ENCODE results near the gene WDR55. TPM values are rescaled to one million over a fixed set of nuclear protein-coding genes. Genes with fewer than 3 reads are reported as not detected.

WDR55 gene
- total RNA-seq, 3 donors from 2014 or later, result 20.0 to 25.6 (median 25.3) TPM

- no peak overlapping the region for H3K4me3 ChIP-seq
- H3K27ac ChIP-seq, result no peak overlapping the region
- peaks cover 6% of the 10 kb centered on the region for H3K36me3 ChIP-seq
- intact Hi-C loops (cut with DNase I; ENCODE audit: low total_unique reads), result no loop called here
- TF ChIP-seq POLR2AphosphoS5 (IDR thresholded peaks at IDR 0.05), result no peak
- H3K4me1 ChIP-seq, result no peaks in the 10 kb centered on the region
- no peaks in the 10 kb centered on the region for H3K27me3 ChIP-seq
- no peaks in the 10 kb centered on the region for H3K9me3 ChIP-seq
- DNase-seq (ENCODE audit: low spot score in 2 of 2), result no peak
Measured at GRCh38 chr5:140674629-140675028, 9.9 kb downstream of the WDR55 start.

GRCh38 chr5:140677947-140678346 is 13.2 kb downstream of the WDR55 start:
- intact Hi-C loops (cut with DNase I; ENCODE audit: low total_unique reads), result no loop called here
- no peaks in the 10 kb centered on the region for H3K27me3 ChIP-seq
- peaks cover 13% of the 10 kb centered on the region for H3K36me3 ChIP-seq
- no peaks in the 10 kb centered on the region for H3K9me3 ChIP-seq
- no peak for TF ChIP-seq POLR2A (IDR thresholded peaks at IDR 0.05)
- no peak for TF ChIP-seq CTCF (IDR thresholded peaks at IDR 0.05)
- no peak for TF ChIP-seq POLR2AphosphoS5 (IDR thresholded peaks at IDR 0.05)
- no peak overlapping the region for H3K4me3 ChIP-seq
- H3K4me1 ChIP-seq, result no peaks in the 10 kb centered on the region
- H3K27ac ChIP-seq, result no peak overlapping the region
- no peak for DNase-seq (ENCODE audit: low spot score in 2 of 2)

- H3K4me3 ChIP-seq, result no peak overlapping the region
- H3K36me3 ChIP-seq, result peaks cover 13% of the 10 kb centered on the region
- H3K9me3 ChIP-seq, result no peaks in the 10 kb centered on the region
- no peak for DNase-seq (ENCODE audit: low spot score in 2 of 2)
- H3K27ac ChIP-seq, result no peak overlapping the region
- no peaks in the 10 kb centered on the region for H3K27me3 ChIP-seq
- intact Hi-C loops (cut with DNase I; ENCODE audit: low total_unique reads), result no loop called here
- no peaks in the 10 kb centered on the region for H3K4me1 ChIP-seq
- no peak for TF ChIP-seq CTCF (IDR thresholded peaks at IDR 0.05)
- no peak for TF ChIP-seq POLR2AphosphoS5 (IDR thresholded peaks at IDR 0.05)
- no peak for TF ChIP-seq POLR2A (IDR thresholded peaks at IDR 0.05)
Measured at GRCh38 chr5:140678993-140679392, 14.3 kb downstream of the WDR55 start.

GRCh38 chr5:140690376-140690932 is 25.8 kb downstream of the WDR55 start:
- H3K27me3 ChIP-seq, result no peaks in the 10 kb centered on the region
- DNase-seq (ENCODE audit: low spot score in 2 of 2), result no peak
- H3K4me1 ChIP-seq, result peaks cover 0 to 12% of the 10 kb centered on the region in 2 donors
- no peaks in the 10 kb centered on the region for H3K9me3 ChIP-seq
- TF ChIP-seq POLR2A (IDR thresholded peaks at IDR 0.05) (no peak), POLR2AphosphoS5 (IDR thresholded peaks at IDR 0.05) (no peak), CTCF (IDR thresholded peaks at IDR 0.05) (no peak)
- no peaks in the 10 kb centered on the region for H3K36me3 ChIP-seq
- peak overlapping the region; percentile 87 to 91 for H3K27ac ChIP-seq
- intact Hi-C loops (cut with DNase I; ENCODE audit: low total_unique reads), result no loop called here
- H3K4me3 ChIP-seq, result peak overlapping the region; percentile 85 to 92 (median 86)

GRCh38 chr5:140690941-140691924 is 26.5 kb downstream of the WDR55 start, which contains the start of the genes HARS1 and HARS2:
Gene HARS1, minus strand, starts transcription at chr5:140691370. Its CDS starts 66 bp downstream, at chr5:140691304.
Gene HARS2, plus strand, starts transcription at chr5:140691455. Its CDS starts 194 bp downstream, at chr5:140691649.
- H3K4me3 ChIP-seq, result peak within 1 kb of the TSS; percentile 85 to 92 (median 86)

More at GRCh38 chr5:140690941-140691924, 26.5 kb downstream of the WDR55 start, which contains the start of the genes HARS1 and HARS2:
- Histone ChIP-seq H3K9me3 (no peaks in the 10 kb centered on the region), H3K27ac (peak within 1 kb of the TSS; percentile 87 to 91), H3K36me3 (peaks cover 5% of the 10 kb centered on the region), H3K4me1 (peaks cover 0 to 12% of the 10 kb centered on the region in 2 donors), H3K27me3 (no peaks in the 10 kb centered on the region)
- TF ChIP-seq POLR2A (IDR thresholded peaks at IDR 0.05), result peak; percentile 59
- peak; percentile 66 to 76 (median 71) for TF ChIP-seq POLR2AphosphoS5 (IDR thresholded peaks at IDR 0.05)
- no peak for TF ChIP-seq CTCF (IDR thresholded peaks at IDR 0.05)
- peak; percentile 80 to 88 for DNase-seq (ENCODE audit: low spot score in 2 of 2)
- intact Hi-C loops (cut with DNase I; ENCODE audit: low total_unique reads), result no loop called here
